Hepatocyte (in vitro differentiated cells): ENCODE data around the gene CEMP1. TPM values are rescaled to one million over a fixed set of nuclear protein-coding genes. Genes with fewer than 3 reads are reported as not detected.

Experiments
- DNase-seq: peaks from one replicate; pipeline ENCODE4 v3.0.0-alpha.2; 2016; ENCODE audit warnings: low spot score
- H2AFZ ChIP-seq: fragments of 200-600 bp; sonication (generic); 2 replicates; pipeline ENCODE4 v1.6.0; 2016; ENCODE audit warnings: antibody characterized with exemption, mild to moderate bottlenecking
- H3K27ac ChIP-seq: fragments of 200-600 bp; sonication (generic); 2 replicates; pipeline ENCODE4 v1.5.1; 2016; ENCODE audit warnings: mild to moderate bottlenecking
- H3K27me3 ChIP-seq: fragments of 200-600 bp; sonication (generic); 2 replicates; pipeline ENCODE4 v1.6.1; 2016
- H3K36me3 ChIP-seq: fragments of 200-600 bp; sonication (generic); replicated peaks from 2 replicates; pipeline ENCODE4 v1.5.1; 2016; ENCODE audit warnings: low read depth; ENCODE audit not compliant: insufficient read depth
- H3K4me1 ChIP-seq: fragments of 200-600 bp; sonication (generic); 2 replicates; pipeline ENCODE4 v1.5.1; 2016; ENCODE audit warnings: mild to moderate bottlenecking, moderate library complexity; ENCODE audit not compliant: insufficient read depth
- H3K4me2 ChIP-seq: fragments of 200-600 bp; sonication (generic); 2 replicates; pipeline ENCODE4 v1.6.0; 2016
- H3K4me3 ChIP-seq: fragments of 200-600 bp; sonication (generic); 2 replicates; pipeline ENCODE4 v1.5.1; 2016; ENCODE audit warnings: mild to moderate bottlenecking
- H3K79me2 ChIP-seq: fragments of 200-600 bp; sonication (generic); 2 replicates; pipeline ENCODE4 v1.6.0; 2017; ENCODE audit warnings: mild to moderate bottlenecking
- H3K9me2 ChIP-seq: fragments of 200-600 bp; sonication (generic); replicated peaks from 2 replicates; pipeline ENCODE4 v1.6.0; 2017; ENCODE audit warnings: mild to moderate bottlenecking; ENCODE audit not compliant: insufficient read depth
- H3K9me3 ChIP-seq: fragments of 200-600 bp; sonication (generic); 2 replicates; pipeline ENCODE4 v1.5.1; 2016; ENCODE audit warnings: low read depth, mild to moderate bottlenecking
- H4K20me1 ChIP-seq: fragments of 200-600 bp; sonication (generic); 2 replicates; pipeline ENCODE4 v1.6.0; 2016; ENCODE audit warnings: mild to moderate bottlenecking; ENCODE audit not compliant: insufficient read depth, poor library complexity, severe bottlenecking
- EZH2 ChIP-seq: fragments of 200-600 bp; sonication (generic); IDR thresholded peaks from 2 replicates; pipeline ENCODE4 v1.6.1; 2016; ENCODE audit warnings: antibody characterized with exemption, mild to moderate bottlenecking, borderline replicate concordance
- EZH2phosphoT487 ChIP-seq: fragments of 200-600 bp; sonication (generic); IDR thresholded peaks from one replicate; pipeline ENCODE4 v1.6.1; 2018; ENCODE audit warnings: antibody characterized with exemption, mild to moderate bottlenecking, low read depth, moderate library complexity; ENCODE audit not compliant: unreplicated experiment, severe bottlenecking
- WGBS: methylation state at CpG from one replicate; pipeline ENCODE4 v1.1.6; 2016; ENCODE audit warnings: low lambda C conversion rate; ENCODE audit errors: missing lambda C conversion rate; 5-methylcytosine and 5-hydroxymethylcytosine counted together
- polyA plus RNA-seq: library from polyadenylated mRNA; unstranded; fragments of >200 nt; fragmentation: Nextera tagmentation; extraction: Ambion mirVana; gene quantifications from 2 replicates; pipeline ENCODE4 v1.2.1, GENCODE V29; 2016
- total RNA-seq: library from RNA; depleted of rRNA; stranded (reverse); fragments of >200 nt; gene quantifications from 2 replicates; pipeline ENCODE4 v1.2.3, GENCODE V29; 2014
- TF ChIP-seq, protein P1 (sequence below): fragments of 200-600 bp; sonication (generic); IDR thresholded peaks from 2 replicates; pipeline ENCODE4 v1.5.1; 2016; ENCODE audit warnings: antibody characterized with exemption, mild to moderate bottlenecking; ENCODE audit not compliant: poor library complexity

The CEMP1 gene
- total and polyA plus RNA-seq, 2 experiments from 2014 or later = 11.1 TPM; not detected in 1

DNA sequence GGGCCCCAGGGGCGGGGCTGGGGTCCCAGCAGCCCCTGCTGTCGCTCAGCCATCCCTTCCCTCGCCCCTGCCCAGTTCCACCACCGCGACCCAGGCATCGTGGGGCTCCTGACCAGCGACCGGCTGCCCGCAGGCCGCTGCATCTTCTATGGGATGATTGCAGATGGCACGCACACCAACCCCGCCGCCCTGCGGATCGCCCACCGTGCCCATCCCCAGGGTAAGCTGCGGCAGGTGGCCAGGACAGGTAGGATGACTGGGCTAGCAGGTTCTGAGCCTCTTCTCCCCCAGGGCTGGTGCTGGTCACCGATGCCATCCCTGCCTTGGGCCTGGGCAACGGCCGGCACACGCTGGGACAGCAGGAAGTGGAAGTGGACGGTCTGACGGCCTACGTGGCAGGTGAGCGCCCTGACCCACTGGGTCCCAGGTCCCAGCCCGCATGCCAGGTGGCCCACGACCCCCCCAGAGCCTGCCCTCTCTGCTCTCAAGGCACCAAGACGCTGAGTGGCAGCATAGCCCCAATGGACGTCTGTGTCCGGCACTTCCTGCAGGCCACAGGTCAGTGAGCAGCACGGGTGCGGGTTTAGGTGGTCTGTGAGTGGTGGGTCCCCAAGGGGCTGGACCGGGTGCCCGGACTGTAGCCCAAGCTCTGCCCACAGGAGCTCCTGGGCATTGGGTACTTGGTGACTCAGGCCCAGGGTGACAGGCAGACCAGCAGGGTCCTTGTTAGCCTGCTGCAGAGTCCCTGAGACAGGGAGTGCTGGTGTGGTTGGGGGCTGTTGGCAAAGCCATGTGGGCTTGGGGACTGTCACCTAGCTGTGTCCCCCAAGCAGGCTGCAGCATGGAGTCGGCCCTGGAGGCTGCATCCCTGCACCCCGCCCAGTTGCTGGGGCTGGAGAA lies 2.8 kb downstream of the CEMP1 start:
- no peak overlapping the region for H3K4me2 ChIP-seq
- WGBS = 97% methylated on average over 35 of the region's 36 CpGs
- peaks cover 11% of the 10 kb centered on the region for H3K79me2 ChIP-seq
- H3K9me3 ChIP-seq = no peaks in the 10 kb centered on the region
- TF ChIP-seq, protein P1, sequence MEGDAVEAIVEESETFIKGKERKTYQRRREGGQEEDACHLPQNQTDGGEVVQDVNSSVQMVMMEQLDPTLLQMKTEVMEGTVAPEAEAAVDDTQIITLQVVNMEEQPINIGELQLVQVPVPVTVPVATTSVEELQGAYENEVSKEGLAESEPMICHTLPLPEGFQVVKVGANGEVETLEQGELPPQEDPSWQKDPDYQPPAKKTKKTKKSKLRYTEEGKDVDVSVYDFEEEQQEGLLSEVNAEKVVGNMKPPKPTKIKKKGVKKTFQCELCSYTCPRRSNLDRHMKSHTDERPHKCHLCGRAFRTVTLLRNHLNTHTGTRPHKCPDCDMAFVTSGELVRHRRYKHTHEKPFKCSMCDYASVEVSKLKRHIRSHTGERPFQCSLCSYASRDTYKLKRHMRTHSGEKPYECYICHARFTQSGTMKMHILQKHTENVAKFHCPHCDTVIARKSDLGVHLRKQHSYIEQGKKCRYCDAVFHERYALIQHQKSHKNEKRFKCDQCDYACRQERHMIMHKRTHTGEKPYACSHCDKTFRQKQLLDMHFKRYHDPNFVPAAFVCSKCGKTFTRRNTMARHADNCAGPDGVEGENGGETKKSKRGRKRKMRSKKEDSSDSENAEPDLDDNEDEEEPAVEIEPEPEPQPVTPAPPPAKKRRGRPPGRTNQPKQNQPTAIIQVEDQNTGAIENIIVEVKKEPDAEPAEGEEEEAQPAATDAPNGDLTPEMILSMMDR = no peak
- no peak for TF ChIP-seq EZH2
- no peak for TF ChIP-seq EZH2phosphoT487
- H3K4me1 ChIP-seq = peaks cover 21% of the 10 kb centered on the region
- H3K4me3 ChIP-seq = no peak overlapping the region
- no peaks in the 10 kb centered on the region for H3K27me3 ChIP-seq
- H3K27ac ChIP-seq = no peak overlapping the region
- peaks cover under 1% of the 10 kb centered on the region for H4K20me1 ChIP-seq
- H3K9me2 ChIP-seq = no peaks in the 10 kb centered on the region
- no peaks in the 10 kb centered on the region for H3K36me3 ChIP-seq
- DNase-seq = no peak
- no peak overlapping the region for H2AFZ ChIP-seq

DNA sequence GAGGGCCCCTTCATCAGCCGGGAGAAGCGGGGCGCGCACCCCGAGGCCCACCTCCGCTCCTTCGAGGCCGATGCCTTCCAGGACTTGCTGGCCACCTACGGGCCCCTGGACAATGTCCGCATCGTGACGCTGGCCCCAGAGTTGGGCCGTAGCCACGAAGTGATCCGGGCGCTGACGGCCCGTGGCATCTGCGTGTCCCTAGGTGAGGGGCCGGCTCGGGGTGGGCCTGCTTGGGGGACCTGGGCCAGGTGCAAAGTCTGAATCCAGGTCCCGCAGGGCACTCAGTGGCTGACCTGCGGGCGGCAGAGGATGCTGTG lies 3.5 kb downstream of the CEMP1 start:
- DNase-seq = no peak
- H3K9me2 ChIP-seq = no peaks in the 10 kb centered on the region
- WGBS = 96% methylated on average over 23 of the region's 24 CpGs
- peaks cover 5% of the 10 kb centered on the region for H4K20me1 ChIP-seq
- TF ChIP-seq, protein P1 = no peak
- TF ChIP-seq EZH2 (no peak), EZH2phosphoT487 (no peak)
- no peaks in the 10 kb centered on the region for H3K27me3 ChIP-seq
- H3K79me2 ChIP-seq = peaks cover 17% of the 10 kb centered on the region
- no peak overlapping the region for H3K27ac ChIP-seq
- no peak overlapping the region for H3K4me3 ChIP-seq
- H3K4me1 ChIP-seq = peaks cover 21% of the 10 kb centered on the region
- H2AFZ ChIP-seq = no peak overlapping the region
- no peaks in the 10 kb centered on the region for H3K36me3 ChIP-seq
- no peaks in the 10 kb centered on the region for H3K9me3 ChIP-seq
- no peak overlapping the region for H3K4me2 ChIP-seq

DNA sequence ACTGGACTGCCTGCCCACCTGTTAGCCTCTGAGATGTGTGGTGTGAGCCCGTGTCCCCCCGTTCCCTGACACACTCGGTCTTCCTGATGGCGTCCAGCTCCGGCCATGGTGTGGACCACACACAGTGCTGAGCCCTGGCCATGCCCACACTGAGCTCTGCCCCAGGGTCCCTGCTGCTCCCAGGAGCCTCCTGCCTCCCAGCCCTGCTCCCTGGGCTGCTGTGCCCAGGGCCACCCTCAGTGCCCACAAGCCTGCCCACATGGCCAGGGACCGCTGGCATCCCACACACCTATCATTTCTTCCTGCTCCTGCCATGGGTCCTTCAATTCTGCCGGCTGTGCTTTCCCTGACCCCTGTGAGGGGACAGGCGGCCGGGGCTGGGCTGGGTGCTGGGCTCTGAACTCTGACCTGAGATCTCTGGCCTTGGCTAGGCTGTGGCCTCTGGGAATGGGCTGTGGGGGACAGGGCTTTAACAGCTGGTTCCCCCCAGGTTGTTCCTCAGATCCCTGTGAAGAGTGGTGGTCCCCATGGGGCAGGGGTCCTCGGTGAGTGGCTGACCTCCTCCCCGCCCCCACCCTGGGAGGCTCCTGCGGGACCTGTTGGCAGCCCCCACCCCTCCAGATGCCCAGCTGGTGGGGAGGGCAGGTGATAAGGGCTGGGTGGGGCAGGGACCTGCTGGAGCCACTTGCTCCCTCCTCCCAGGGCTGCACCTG lies 4.0 kb downstream of the CEMP1 start:
- 98% methylated on average over 12 of the region's 12 CpGs for WGBS
- no peak overlapping the region for H3K27ac ChIP-seq
- no peaks in the 10 kb centered on the region for H3K36me3 ChIP-seq
- H3K9me3 ChIP-seq = no peaks in the 10 kb centered on the region
- H2AFZ ChIP-seq = no peak overlapping the region
- H4K20me1 ChIP-seq = peaks cover 5% of the 10 kb centered on the region
- no peaks in the 10 kb centered on the region for H3K27me3 ChIP-seq
- H3K79me2 ChIP-seq = peaks cover 23% of the 10 kb centered on the region
- no peaks in the 10 kb centered on the region for H3K9me2 ChIP-seq
- H3K4me1 ChIP-seq = peaks cover 21% of the 10 kb centered on the region
- no peak for DNase-seq
- no peak overlapping the region for H3K4me3 ChIP-seq
- no peak for TF ChIP-seq EZH2
- TF ChIP-seq, protein P1 = no peak
- no peak for TF ChIP-seq EZH2phosphoT487
- no peak overlapping the region for H3K4me2 ChIP-seq
